Measurements from ENCODE around the gene CAT.

Gene CAT

GRCh38 chr11:34499719-34500500 is 61.2 kb downstream of the CAT start:
- DNase-seq: no peak

GRCh38 chr11:34501500-34501899 is 62.8 kb downstream of the CAT start:
- DNase-seq: no peak

- DNase-seq: no peak
Observed at GRCh38 chr11:34501949-34502348, 63.2 kb downstream of the CAT start.

DNA sequence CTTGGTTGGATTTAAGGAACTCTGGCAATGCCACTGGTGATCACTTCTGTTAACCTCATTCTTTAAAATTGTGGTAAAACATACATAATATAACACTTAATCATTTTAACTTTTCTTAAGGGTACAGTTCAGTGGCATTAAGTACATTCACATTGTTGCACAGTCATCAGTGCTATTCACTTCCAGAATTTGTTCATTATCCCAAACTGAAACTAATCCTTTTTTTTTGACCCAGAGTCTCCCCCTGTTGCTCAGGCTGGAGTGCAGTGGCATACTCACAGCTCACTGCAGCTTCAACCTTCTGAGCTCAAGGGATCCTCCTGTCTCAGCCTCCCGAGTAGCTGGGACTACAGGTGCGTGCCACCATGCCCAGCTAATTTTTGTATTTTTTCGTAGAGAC is 64.2 kb downstream of the CAT start:
- DNase-seq: no peak

GRCh38 chr11:34505874-34506273 is 67.1 kb downstream of the CAT start:
- no peak for DNase-seq

GRCh38 chr11:34507156-34507555 is 68.4 kb downstream of the CAT start:
- no peak for DNase-seq

GRCh38 chr11:34507610-34508009 is 68.9 kb downstream of the CAT start:
- no peak for DNase-seq

- no peak for DNase-seq
Observed at GRCh38 chr11:34508524-34508923, 69.8 kb downstream of the CAT start.

- DNase-seq: no peak
Observed at GRCh38 chr11:34509336-34509876, 70.7 kb downstream of the CAT start.

- DNase-seq: no peak
Observed at GRCh38 chr11:34510218-34510617, 71.5 kb downstream of the CAT start.

DNA sequence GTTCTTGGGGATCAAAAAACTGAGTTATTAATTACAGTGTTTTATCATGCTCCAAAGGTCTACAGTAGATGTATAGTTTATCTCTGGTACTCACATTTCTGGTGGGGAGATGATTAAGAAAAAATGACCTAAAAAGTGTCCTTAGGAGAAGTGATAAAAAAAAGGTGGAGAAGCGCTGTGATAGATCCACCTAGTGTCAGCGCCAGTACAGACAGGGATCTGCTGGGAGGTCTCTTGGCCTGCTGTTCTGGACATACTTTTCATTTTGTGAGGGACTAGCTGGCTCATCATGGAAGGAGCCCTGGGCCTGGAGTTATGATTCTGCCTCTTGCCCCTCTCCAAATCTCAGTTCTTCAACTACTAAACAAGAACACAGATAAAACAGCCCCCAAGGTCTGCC is 71.9 kb downstream of the CAT start:
- no peak for DNase-seq

DNA sequence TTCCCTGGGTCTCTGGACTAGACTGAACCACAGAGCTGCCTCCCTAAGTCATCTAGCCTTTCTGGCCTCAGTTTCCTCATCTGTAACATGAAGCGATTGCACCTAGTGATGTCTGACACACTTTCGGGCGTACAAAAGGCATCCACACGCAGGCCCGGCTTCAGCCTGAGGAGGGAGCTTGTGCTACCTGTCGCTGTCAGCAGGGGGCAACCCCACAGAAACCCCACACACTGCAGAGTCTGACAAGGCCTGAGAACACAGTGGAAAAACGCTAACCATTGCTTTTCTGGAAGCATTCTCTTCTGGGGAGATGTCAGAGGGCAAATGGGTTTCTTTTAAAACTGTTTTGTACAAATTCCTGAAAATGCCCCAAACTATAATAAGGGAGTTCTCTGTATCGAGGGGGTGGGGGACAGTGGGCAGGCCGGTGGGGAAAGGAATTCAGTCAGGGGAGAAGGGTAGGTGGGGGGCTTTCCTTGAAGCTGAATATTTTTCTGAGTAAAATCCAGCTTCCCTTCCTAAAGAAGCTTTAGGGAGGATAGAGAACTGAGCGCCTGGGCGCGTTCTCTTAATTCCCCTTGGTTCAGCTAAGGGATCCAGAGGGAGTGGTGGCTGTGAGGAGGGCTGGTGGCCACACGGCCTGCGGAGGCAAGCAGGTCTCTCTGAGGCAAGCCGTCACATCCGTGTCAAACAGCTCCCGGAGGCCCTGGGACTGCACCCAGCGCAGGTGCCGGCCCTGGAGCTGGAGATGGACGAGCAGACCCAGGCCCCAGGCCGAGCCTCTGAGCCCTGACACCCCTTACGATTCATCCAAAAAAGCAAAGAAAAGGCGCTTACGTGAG is 74.3 kb downstream of the CAT start:
- no peak for DNase-seq

- no peak for DNase-seq
Observed at GRCh38 chr11:34513682-34514449, 75.1 kb downstream of the CAT start, which contains the start of gene ELF5. Gene ELF5 (minus strand): TSS chr11:34513794. CDS start chr11:34505749, 8,045 bp downstream.

- DNase-seq: no peak
Observed at GRCh38 chr11:34514597-34514996, 75.9 kb downstream of the CAT start.

GRCh38 chr11:34516247-34517040 is 77.7 kb downstream of the CAT start:
- no peak for DNase-seq

DNA sequence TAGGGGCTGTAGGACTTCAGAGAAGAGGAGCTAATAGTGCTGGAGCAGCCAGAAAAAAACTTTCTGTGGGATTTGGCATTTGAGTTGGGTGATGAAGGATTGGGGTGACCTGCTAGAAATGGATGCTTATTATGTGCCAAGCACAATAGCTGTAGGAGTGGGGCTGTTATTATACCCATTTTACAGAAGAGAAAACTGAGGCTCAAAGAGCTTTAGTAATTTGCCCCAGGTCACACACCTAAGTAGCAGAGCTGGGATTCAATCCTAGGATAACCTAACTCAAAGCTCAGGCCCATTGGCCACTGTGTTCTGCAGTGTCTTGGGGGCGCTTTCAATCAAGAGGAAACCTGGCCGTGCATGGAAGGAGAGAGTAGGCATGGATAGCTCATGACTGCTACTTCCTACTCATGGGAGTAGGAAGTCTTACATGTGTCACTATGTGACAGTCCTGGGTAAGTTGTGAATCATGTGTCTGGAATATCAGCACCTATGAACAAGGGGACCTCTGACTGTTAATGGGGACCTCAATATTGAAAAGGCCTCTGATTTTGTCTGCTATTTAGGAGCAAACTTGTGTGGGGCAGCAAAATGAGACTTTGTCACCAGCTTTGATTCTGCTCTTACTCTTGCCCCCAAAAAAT is 81.0 kb downstream of the CAT start:
- DNase-seq: no peak

DNA sequence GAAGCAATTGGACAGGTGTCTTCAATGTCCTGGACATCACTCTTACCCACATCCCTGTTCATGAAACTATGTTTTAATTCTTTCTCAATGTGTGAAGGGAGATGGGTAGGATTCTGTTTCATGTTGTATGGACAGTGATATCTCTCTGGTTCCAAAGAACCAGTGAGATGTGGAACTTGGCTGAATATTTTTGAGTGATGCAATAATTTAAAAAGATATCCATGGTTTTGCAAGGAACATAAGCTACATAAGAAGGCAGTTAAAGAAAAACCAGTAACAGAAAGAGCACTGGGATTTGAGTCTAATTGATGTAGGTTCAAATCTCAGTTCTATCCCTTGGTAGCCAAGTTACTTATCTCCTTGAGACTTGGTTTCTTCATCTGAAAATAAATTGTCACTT is 82.5 kb downstream of the CAT start:
- no peak for DNase-seq
